GM19035 (cell line): ENCODE measurements around the gene USP13.

Experiments
- ATAC-seq: cut with Tn5 transposase; IDR thresholded peaks from one replicate; pipeline ENCODE4 v1.9.1; 2021; ENCODE audit not compliant: unreplicated experiment

Gene USP13

DNA sequence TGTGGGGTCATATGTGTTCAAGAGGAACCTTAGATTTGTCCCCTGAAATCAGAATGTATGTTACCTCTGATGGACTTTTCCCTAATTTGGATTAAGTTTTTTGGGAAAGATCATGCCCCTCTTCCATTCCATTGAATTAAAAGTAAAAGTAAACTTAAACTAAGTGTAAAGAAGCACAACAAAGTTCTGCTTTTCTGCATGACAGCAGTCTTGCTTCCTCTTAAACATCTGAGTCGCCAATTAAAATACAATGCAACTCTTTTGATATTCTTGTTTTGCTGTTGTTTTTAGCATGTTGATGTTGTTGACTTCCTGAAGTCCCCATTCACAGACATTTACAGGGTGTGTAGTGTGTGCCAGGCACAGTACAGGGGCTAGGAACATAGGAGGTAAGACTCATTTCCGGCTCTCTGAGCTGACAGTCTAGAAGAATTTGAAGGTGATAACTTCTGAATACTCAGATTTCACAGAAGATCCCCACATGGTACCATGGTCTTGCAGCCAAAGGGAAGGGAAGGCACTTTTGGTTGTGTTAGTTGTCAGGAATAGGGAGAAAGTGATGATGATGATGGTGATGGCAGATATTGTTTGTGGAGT is 45.0 kb downstream of the USP13 start:
- no peak for ATAC-seq

GRCh38 chr3:179700716-179701115 is 47.9 kb downstream of the USP13 start:
- no peak for ATAC-seq

- no peak for ATAC-seq
Observed at GRCh38 chr3:179701176-179701827, 48.5 kb downstream of the USP13 start.

DNA sequence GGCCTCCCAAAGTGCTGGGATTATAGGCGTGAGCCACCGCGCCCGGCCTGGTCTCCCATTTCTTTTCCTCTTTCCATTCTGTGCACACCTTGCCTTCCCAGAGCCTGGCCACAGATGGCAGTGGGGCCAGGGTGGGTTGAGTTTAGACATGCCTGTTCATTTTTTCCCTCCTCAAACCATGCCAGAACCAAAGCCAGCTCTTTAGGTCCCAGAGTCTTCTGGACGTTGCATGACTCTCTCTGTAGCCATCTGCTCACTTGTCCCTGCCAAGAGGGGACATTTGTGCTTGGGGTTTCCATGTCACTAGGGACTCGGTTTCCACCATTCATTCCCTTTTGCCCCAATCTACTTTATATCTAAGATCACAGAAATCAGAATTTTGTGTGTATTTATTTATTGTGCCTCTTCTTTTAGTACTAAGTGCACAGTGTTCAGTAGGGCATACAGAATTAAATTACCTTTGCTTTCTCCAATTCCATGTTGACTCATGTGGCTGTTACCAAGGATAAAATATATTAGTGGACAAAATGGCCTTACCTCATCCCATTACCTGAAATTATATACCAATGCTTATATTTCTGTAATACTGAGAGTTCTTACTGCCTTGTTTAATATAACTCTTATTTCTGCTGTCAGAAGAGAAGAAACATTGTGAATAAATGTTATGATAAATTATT is 49.6 kb downstream of the USP13 start:
- no peak for ATAC-seq

DNA sequence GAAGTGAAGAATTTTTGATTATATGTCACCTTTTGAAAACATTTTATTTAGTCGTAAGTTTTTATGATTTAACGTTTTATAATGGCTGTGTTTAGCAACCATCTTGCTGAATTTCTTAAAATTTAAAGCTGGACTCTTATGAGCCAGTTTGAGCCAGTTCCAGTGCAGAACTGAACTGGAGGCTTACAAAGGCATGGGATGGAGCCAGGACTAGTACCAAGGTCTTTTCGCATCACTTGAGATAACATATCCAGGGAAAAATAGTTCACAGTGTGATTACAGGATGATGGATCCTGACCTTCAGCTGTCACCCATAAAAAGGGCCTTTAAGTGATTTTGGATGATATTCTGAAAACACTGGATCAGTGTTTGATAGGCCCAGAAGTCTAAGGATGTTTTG is 51.0 kb downstream of the USP13 start:
- ATAC-seq: no peak

DNA sequence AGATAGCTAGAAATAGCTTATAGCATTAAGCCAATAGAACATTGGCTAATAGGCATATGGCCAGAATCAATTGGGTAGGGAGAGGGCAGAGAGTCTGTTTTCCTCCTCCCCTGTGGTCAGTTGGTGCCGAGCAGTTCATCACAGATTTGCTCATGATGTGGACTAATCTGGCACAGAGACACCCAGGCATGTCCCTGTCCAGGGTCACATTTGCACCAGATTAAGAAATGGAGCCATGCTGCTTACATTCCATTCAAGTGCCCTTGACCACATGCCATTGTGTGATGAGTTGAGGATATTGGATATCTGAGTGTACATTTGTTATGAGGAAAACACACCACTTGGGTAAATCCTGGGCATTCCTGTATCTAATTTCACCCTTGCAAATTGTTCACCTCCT is 53.4 kb downstream of the USP13 start:
- ATAC-seq: no peak

GRCh38 chr3:179710079-179710478 is 57.2 kb downstream of the USP13 start:
- ATAC-seq: no peak

- no peak for ATAC-seq
Observed at GRCh38 chr3:179713643-179714090, 60.8 kb downstream of the USP13 start.

- ATAC-seq: no peak
Observed at GRCh38 chr3:179715582-179715981, 62.7 kb downstream of the USP13 start.

DNA sequence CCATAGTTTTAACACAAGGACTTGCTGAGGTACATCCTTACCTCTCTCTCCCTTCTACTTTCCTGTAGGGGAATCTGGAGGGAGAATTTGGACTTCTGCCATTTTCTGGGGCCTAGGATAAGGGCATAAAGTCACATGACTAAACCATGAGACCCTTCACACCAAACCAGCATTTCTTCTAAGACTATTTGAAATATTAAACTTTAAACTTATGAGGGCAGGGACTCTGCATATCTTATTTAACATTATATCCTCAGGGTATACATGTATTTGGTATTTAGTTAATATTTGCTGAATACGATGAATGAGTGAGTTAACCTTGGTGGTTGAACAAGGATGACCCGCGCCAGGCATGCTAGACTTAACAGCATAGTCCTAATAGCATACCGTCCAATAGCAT is 63.4 kb downstream of the USP13 start:
- ATAC-seq: no peak

GRCh38 chr3:179716811-179717210 is 64.0 kb downstream of the USP13 start:
- no peak for ATAC-seq

DNA sequence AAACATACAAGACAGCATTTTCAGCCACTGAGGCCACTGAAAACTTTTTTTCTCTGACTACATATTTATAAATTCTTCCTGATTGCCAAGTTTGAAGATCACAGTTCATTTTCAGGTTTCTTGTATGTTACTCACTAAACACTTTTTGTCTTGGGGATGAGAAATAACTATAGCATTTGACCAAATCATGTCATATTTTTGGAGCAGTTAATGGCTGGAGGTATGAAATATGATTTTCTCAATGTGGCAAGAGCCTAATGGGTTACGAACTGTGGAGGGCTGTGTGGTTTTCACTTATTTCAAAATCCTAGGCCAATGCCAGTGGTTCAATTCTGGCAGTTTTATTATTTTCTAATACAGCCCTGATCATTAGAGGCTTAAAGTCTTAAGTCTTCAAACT is 64.4 kb downstream of the USP13 start:
- no peak for ATAC-seq

- no peak for ATAC-seq
Observed at GRCh38 chr3:179719048-179719734, 66.4 kb downstream of the USP13 start.

- ATAC-seq: no peak
Observed at GRCh38 chr3:179720196-179720595, 67.4 kb downstream of the USP13 start.

GRCh38 chr3:179723617-179724016 is 70.8 kb downstream of the USP13 start:
- ATAC-seq: no peak

GRCh38 chr3:179726075-179726699 is 73.3 kb downstream of the USP13 start:
- no peak for ATAC-seq

GRCh38 chr3:179729086-179729485 is 76.2 kb downstream of the USP13 start:
- ATAC-seq: no peak

GRCh38 chr3:179729981-179730380 is 77.1 kb downstream of the USP13 start:
- no peak for ATAC-seq

DNA sequence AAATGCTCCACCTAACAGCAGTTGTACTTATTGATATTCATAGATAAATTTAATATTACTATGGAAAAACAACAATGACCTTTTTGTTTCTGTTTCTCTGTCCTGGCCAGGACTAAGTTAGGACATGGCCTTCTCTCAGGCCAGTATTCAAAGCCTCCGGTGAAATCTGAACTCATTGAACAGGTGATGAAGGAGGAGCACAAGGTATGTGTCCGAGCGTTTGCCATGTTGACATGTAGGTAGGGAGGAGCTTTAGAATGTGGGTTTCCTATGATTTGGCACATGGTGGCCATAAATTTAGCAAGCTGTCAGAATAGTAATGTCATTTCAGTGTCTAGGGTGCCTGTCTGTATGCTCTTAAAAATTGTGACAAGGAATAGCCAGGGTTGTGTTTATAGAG is 77.7 kb downstream of the USP13 start:
- no peak for ATAC-seq

- no peak for ATAC-seq
Observed at GRCh38 chr3:179731544-179731943, 78.7 kb downstream of the USP13 start.

DNA sequence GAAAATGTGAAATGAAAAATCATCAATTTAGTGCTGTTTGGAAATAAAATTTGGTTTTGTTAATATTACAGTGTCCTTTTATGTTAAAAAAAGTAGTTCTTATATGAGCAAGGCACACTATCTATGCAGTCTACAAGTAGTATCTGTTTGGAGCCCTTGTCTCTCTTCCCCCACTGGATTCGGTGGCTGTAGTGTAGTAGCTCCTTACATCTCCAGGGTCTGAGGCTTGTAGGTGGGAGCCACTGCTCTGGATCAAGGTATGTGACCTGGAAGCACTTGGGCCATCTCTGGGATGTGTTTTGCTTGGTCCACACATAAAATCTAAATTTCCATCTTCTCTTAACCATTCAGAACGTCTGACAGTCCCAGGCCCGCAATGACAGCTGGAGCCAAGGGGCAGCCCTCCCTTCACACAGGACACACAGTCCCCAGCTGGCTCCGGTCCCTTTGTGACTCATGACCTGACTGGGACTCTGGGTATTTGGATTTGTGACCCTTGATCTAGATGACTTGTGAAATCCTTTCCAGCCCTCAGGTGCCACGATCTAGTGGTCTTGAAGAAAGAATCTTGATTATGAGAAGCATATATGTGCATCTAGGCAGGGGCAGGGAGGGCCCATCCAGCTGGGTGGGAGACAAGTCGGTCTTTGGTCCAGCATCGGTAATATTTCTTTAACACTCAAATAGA is 80.0 kb downstream of the USP13 start:
- ATAC-seq: no peak
